ENCODE measurements around the gene SAMD7. TPM values are rescaled to one million over a fixed set of nuclear protein-coding genes. Genes with fewer than 3 reads are reported as not detected.

The SAMD7 gene
- total and polyA plus RNA-seq, 7 experiments from 2014 or later, result not detected

- no peak overlapping the region for H3K4me3 ChIP-seq (ENCODE audit: low read length)
- ChIA-PET CTCF (no interaction called here), POLR2A (interaction anchor here (0.7 kb wide), 1 partner anchor 143 kb away, joined by 4 read pairs; no protein-coding TSS in a partner anchor)
- DNase-seq (no peak), ATAC-seq (no peak)
- H3K4me1 ChIP-seq (ENCODE audit: control insufficient read depth in 2 of 2, insufficient read depth in 2 of 2, low read length in 2 of 2), result no peaks in the 10 kb centered on the region
- Mint-ChIP-seq H3K27ac (no peak overlapping the region), H3K4me1 (no peaks in the 10 kb centered on the region), H3K36me3 (peaks cover 0 to 7% (median 0%) of the 10 kb centered on the region in 5 donors), H3K27me3 (no peaks in the 10 kb centered on the region), H3K9me3 (no peaks in the 10 kb centered on the region), H3K4me3 (no peak overlapping the region)
- intact Hi-C loops (cut with micrococcal nuclease), result no loop called here
- H3K9me3 ChIP-seq (ENCODE audit: control insufficient read depth in 2 of 3, low read length in 3 of 3), result no peaks in the 10 kb centered on the region
- H3K27me3 ChIP-seq (ENCODE audit: control insufficient read depth in 2 of 2, insufficient read depth in 2 of 2, low read length in 2 of 2), result no peaks in the 10 kb centered on the region
- no peak overlapping the region for H3K27ac ChIP-seq (ENCODE audit: low read depth, low read length)
- H3K36me3 ChIP-seq (ENCODE audit: control insufficient read depth in 2 of 3, insufficient read depth in 3 of 3, low read length in 3 of 3), result no peaks in the 10 kb centered on the region
Observed at GRCh38 chr3:169923189-169923588, 11.8 kb downstream of the SAMD7 start.

- no peak for ATAC-seq
- Mint-ChIP-seq H3K4me3 (no peak overlapping the region), H3K27me3 (peaks cover 0 to 2% (median 0%) of the 10 kb centered on the region in 5 donors), H3K4me1 (no peaks in the 10 kb centered on the region), H3K36me3 (peaks cover 0 to 7% (median 0%) of the 10 kb centered on the region in 5 donors), H3K27ac (no peak overlapping the region), H3K9me3 (no peaks in the 10 kb centered on the region)
- H3K36me3 ChIP-seq (ENCODE audit: control insufficient read depth in 2 of 3, insufficient read depth in 3 of 3, low read length in 3 of 3), result no peaks in the 10 kb centered on the region
- H3K4me1 ChIP-seq (ENCODE audit: control insufficient read depth in 2 of 2, insufficient read depth in 2 of 2, low read length in 2 of 2), result no peaks in the 10 kb centered on the region
- H3K27me3 ChIP-seq (ENCODE audit: control insufficient read depth in 2 of 2, insufficient read depth in 2 of 2, low read length in 2 of 2), result no peaks in the 10 kb centered on the region
- H3K27ac ChIP-seq (ENCODE audit: low read depth, low read length), result no peak overlapping the region
- intact Hi-C loops (cut with micrococcal nuclease), result no loop called here
- no peaks in the 10 kb centered on the region for H3K9me3 ChIP-seq (ENCODE audit: control insufficient read depth in 2 of 3, low read length in 3 of 3)
- POLR2A ChIA-PET, result no interaction called here
- CTCF ChIA-PET, result no interaction called here
- no peak overlapping the region for H3K4me3 ChIP-seq (ENCODE audit: low read length)
- DNase-seq, result no peak
Observed at GRCh38 chr3:169923831-169924230, 12.5 kb downstream of the SAMD7 start.

DNA sequence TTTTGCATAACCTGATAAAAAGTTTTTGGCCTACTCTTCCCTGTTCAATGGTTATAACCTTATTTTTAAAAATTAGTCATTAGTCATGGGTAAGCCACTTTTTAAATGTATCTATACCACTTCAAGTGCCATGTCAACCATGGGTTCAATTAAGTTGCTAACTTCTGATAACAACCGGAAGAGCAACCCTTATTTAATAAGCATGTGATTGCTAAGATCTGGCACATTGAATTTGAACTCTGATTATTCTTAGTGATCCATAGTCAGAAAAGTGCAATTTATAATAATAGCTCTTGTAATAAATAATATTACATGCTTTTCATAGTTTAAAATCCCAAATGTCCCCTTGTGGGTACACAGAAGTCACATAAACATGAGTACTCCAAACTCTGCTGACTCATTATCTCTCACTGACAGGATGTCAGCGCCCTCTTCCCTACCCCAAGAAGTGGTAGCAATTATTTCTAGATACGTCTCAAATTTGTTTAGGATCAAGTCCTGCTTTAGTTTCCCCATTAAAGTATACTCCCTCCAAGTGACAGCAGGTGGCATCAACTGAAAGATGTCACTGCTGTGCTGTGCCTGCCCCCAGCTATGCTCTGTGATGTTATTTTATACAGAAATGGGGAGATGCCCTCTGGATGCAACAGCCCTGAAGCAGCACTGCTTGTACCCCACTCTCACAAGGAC lies 18.6 kb downstream of the SAMD7 start:
- no peaks in the 10 kb centered on the region for H3K36me3 Mint-ChIP-seq
- Histone ChIP-seq H3K4me3 (ENCODE audit: low read length) (no peak overlapping the region), H3K36me3 (ENCODE audit: control insufficient read depth in 2 of 3, insufficient read depth in 3 of 3, low read length in 3 of 3) (no peaks in the 10 kb centered on the region), H3K27me3 (ENCODE audit: control insufficient read depth in 2 of 2, insufficient read depth in 2 of 2, low read length in 2 of 2) (no peaks in the 10 kb centered on the region), H3K4me1 (ENCODE audit: control insufficient read depth in 2 of 2, insufficient read depth in 2 of 2, low read length in 2 of 2) (no peaks in the 10 kb centered on the region), H3K9me3 (ENCODE audit: control insufficient read depth in 2 of 3, low read length in 3 of 3) (no peaks in the 10 kb centered on the region), H3K27ac (ENCODE audit: low read depth, low read length) (no peak overlapping the region)
- peak in 5 of 9 donors; percentile 7 to 24 (median 16) for DNase-seq
- intact Hi-C loops (cut with micrococcal nuclease), result loop anchor here in 1 of 2 donors (1.0 kb wide), 4 partner anchors 36 to 124 kb away; partner anchors contain the start of gene SEC62
- no peak overlapping the region for H3K27ac Mint-ChIP-seq
- ChIA-PET CTCF (interaction anchor here (0.6 to 1.8 kb wide), 5 partner anchors 37 to 125 kb away, joined by 3 to 5 read pairs (median 4); partner anchors contain the start of gene SEC62), POLR2A (interaction anchor here (1.1 kb wide), 2 partner anchors 36 to 37 kb away, joined by 3 to 7 read pairs; partner anchors contain the start of gene SEC62)
- ATAC-seq, result peak; percentile 68
- peaks cover 0 to 4% (median 0%) of the 10 kb centered on the region in 7 donors for H3K4me1 Mint-ChIP-seq
- H3K4me3 Mint-ChIP-seq, result no peak overlapping the region
- H3K27me3 Mint-ChIP-seq, result peaks cover 0 to 12% (median 4%) of the 10 kb centered on the region in 5 donors
- no peaks in the 10 kb centered on the region for H3K9me3 Mint-ChIP-seq

- Mint-ChIP-seq H3K27me3 (peaks cover 0 to 14% (median 8%) of the 10 kb centered on the region in 5 donors), H3K27ac (peak overlapping the region in 2 of 9 donors; percentile 27 to 55), H3K4me3 (no peak overlapping the region), H3K9me3 (no peaks in the 10 kb centered on the region), H3K4me1 (peaks cover 0 to 4% (median 0%) of the 10 kb centered on the region in 7 donors), H3K36me3 (no peaks in the 10 kb centered on the region)
- H3K4me3 ChIP-seq (ENCODE audit: low read length), result no peak overlapping the region
- no peaks in the 10 kb centered on the region for H3K27me3 ChIP-seq (ENCODE audit: control insufficient read depth in 2 of 2, insufficient read depth in 2 of 2, low read length in 2 of 2)
- H3K36me3 ChIP-seq (ENCODE audit: control insufficient read depth in 2 of 3, insufficient read depth in 3 of 3, low read length in 3 of 3), result no peaks in the 10 kb centered on the region
- DNase-seq, result no peak
- no peaks in the 10 kb centered on the region for H3K4me1 ChIP-seq (ENCODE audit: control insufficient read depth in 2 of 2, insufficient read depth in 2 of 2, low read length in 2 of 2)
- H3K9me3 ChIP-seq (ENCODE audit: control insufficient read depth in 2 of 3, low read length in 3 of 3), result no peaks in the 10 kb centered on the region
- H3K27ac ChIP-seq (ENCODE audit: low read depth, low read length), result no peak overlapping the region
- POLR2A ChIA-PET, result no interaction called here
- intact Hi-C loops (cut with micrococcal nuclease), result loop anchor here in 1 of 2 donors (1.0 kb wide), 4 partner anchors 35 to 123 kb away; partner anchors contain the start of gene SEC62
- ATAC-seq, result no peak
- CTCF ChIA-PET, result interaction anchor here (0.9 to 1.8 kb wide), 4 partner anchors 36 to 124 kb away, joined by 4 to 5 read pairs (median 5); partner anchors contain the start of gene SEC62
Observed at GRCh38 chr3:169930843-169931242, 19.5 kb downstream of the SAMD7 start.

DNA sequence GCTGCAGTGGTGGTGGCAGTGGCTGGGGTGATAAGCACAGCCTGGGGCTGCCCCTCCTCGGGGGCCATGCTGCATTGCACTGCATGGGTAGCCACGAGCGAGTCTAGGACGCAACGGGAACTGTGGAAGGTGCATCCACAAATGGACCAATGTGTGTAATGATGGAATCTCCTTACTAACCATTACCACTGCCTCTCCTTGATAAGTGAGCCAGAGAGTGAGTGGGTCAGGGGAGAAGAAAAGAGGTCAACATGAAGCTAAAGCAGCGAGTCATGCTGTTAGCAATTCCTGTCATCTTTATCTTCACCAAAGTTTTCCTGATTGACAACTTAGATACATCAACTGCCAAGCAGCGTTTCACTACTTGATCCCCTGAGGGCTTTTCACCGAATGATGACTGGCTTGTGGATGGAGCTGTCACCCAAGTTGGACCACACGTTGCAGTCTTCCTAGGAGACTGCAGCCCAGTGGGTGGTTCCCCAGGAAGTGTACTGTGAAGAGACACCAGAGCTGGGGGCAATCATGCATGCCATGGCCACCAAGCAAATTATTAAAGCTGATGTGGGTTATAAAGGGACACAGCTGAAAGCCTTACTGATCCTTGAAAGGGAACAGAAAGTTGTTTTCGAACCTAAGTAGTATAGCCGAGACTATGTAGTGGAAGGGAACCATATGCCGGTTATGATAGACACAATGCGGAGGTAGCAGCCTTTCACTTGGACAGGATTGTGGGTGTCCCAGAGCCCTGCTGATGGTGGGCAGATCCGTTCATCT lies 20.6 kb downstream of the SAMD7 start:
- ATAC-seq, result peak; percentile 42

DNA sequence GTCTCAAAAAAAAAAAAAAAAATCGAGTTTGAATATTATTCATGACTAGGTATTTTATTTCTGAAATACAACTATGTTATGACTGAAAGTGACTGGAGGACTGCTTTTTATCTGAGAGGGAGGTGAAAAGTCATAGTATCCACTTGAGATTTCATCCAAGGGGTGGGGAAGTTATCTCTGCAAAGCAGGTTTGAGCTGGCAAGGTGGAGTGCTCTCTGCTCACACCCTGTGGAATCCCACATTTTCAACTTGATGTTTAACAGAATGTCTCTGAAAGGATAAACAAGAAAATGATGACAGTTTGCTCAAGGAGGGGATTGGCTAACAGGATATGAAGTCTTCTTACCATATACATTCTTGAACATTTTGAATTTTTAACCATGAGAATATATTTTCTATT lies 27.9 kb downstream of the SAMD7 start:
- no peaks in the 10 kb centered on the region for H3K4me1 ChIP-seq (ENCODE audit: control insufficient read depth in 2 of 2, insufficient read depth in 2 of 2, low read length in 2 of 2)
- ATAC-seq (no peak), DNase-seq (no peak)
- H3K27ac ChIP-seq (ENCODE audit: low read depth, low read length), result no peak overlapping the region
- peaks cover 0 to 18% (median 15%) of the 10 kb centered on the region in 5 donors for H3K27me3 Mint-ChIP-seq
- intact Hi-C loops (cut with micrococcal nuclease), result no loop called here
- no peak overlapping the region for H3K4me3 ChIP-seq (ENCODE audit: low read length)
- H3K27ac Mint-ChIP-seq, result peak overlapping the region in 1 of 9 donors; percentile 59
- H3K4me1 Mint-ChIP-seq, result peaks cover 4 to 17% (median 13%) of the 10 kb centered on the region in 7 donors
- no peaks in the 10 kb centered on the region for H3K36me3 ChIP-seq (ENCODE audit: control insufficient read depth in 2 of 3, insufficient read depth in 3 of 3, low read length in 3 of 3)
- ChIA-PET POLR2A (no interaction called here), CTCF (no interaction called here)
- no peaks in the 10 kb centered on the region for H3K9me3 Mint-ChIP-seq
- H3K9me3 ChIP-seq (ENCODE audit: control insufficient read depth in 2 of 3, low read length in 3 of 3), result no peaks in the 10 kb centered on the region
- H3K4me3 Mint-ChIP-seq, result no peak overlapping the region
- no peaks in the 10 kb centered on the region for H3K36me3 Mint-ChIP-seq
- no peaks in the 10 kb centered on the region for H3K27me3 ChIP-seq (ENCODE audit: control insufficient read depth in 2 of 2, insufficient read depth in 2 of 2, low read length in 2 of 2)

More for the DNA sequence above, 20.6 kb downstream of the SAMD7 start:
- no peak overlapping the region for H3K27ac ChIP-seq (ENCODE audit: low read depth, low read length)
- no peaks in the 10 kb centered on the region for H3K4me1 ChIP-seq (ENCODE audit: control insufficient read depth in 2 of 2, insufficient read depth in 2 of 2, low read length in 2 of 2)
- Mint-ChIP-seq H3K27ac (no peak overlapping the region), H3K9me3 (no peaks in the 10 kb centered on the region), H3K27me3 (peaks cover 0 to 21% (median 11%) of the 10 kb centered on the region in 5 donors), H3K36me3 (no peaks in the 10 kb centered on the region), H3K4me3 (no peak overlapping the region), H3K4me1 (peaks cover 0 to 4% (median 0%) of the 10 kb centered on the region in 7 donors)
- H3K4me3 ChIP-seq (ENCODE audit: low read length), result no peak overlapping the region
- no peak for DNase-seq
- CTCF ChIA-PET, result interaction anchor here (1.3 kb wide), 1 partner anchor 69 kb away, joined by 5 read pairs; no protein-coding TSS in a partner anchor
- no peaks in the 10 kb centered on the region for H3K9me3 ChIP-seq (ENCODE audit: control insufficient read depth in 2 of 3, low read length in 3 of 3)
- intact Hi-C loops (cut with micrococcal nuclease), result no loop called here
- no peaks in the 10 kb centered on the region for H3K36me3 ChIP-seq (ENCODE audit: control insufficient read depth in 2 of 3, insufficient read depth in 3 of 3, low read length in 3 of 3)
- POLR2A ChIA-PET, result no interaction called here
- no peaks in the 10 kb centered on the region for H3K27me3 ChIP-seq (ENCODE audit: control insufficient read depth in 2 of 2, insufficient read depth in 2 of 2, low read length in 2 of 2)

All from naive thymus-derived CD4-positive, alpha-beta T cell (primary cell).